Trophoblast cell (in vitro differentiated cells and primary cell): ENCODE results near the gene OBSL1.
A peak's percentile ranks its signal among the peaks of the same experiment; 100 is the strongest.

Experiments
- DNase-seq, 2 donors: peaks; one replicate each; pipeline ENCODE4 v3.0.0-alpha.2; 2016
- H2AFZ ChIP-seq: 2 replicates; pipeline ENCODE4 v1.6.1; 2013; ENCODE audit warnings: low read length, moderate library complexity, mild to moderate bottlenecking; ENCODE audit not compliant: insufficient read depth, poor library complexity
- H2AK5ac ChIP-seq: 2 replicates; pipeline ENCODE4 v1.6.1; 2013; ENCODE audit warnings: mild to moderate bottlenecking, low read length
- H2BK120ac ChIP-seq: 2 replicates; pipeline ENCODE4 v1.6.1; 2013; ENCODE audit warnings: low read length, mild to moderate bottlenecking, moderate library complexity; ENCODE audit not compliant: insufficient read depth, poor library complexity
- H2BK12ac ChIP-seq: 2 replicates; pipeline ENCODE4 v1.6.1; 2013; ENCODE audit warnings: mild to moderate bottlenecking, low read length, moderate library complexity
- H2BK5ac ChIP-seq: 2 replicates; pipeline ENCODE4 v1.6.1; 2013; ENCODE audit warnings: low read length, low read depth, moderate library complexity, mild to moderate bottlenecking; ENCODE audit not compliant: poor library complexity
- H3K14ac ChIP-seq: 2 replicates; pipeline ENCODE4 v1.6.1; 2013; ENCODE audit warnings: mild to moderate bottlenecking, low read length
- H3K18ac ChIP-seq: 2 replicates; pipeline ENCODE4 v1.6.1; 2013; ENCODE audit warnings: mild to moderate bottlenecking, low read length
- H3K23ac ChIP-seq: 2 replicates; pipeline ENCODE4 v1.6.1; 2013; ENCODE audit warnings: low read length
- H3K27ac ChIP-seq: 2 replicates; pipeline ENCODE4 v1.5.1; 2013; ENCODE audit warnings: low read depth, mild to moderate bottlenecking, inconsistent platforms, low read length, moderate library complexity
- H3K27me3 ChIP-seq: 2 replicates; pipeline ENCODE4 v1.6.1; 2013; ENCODE audit warnings: inconsistent platforms, mild to moderate bottlenecking, low read length, moderate library complexity; ENCODE audit not compliant: insufficient read depth
- H3K36me3 ChIP-seq, 2 experiments: 1 replicate in 1 of 2; 2 replicates in 1 of 2; pipeline ENCODE4 v1.6.1; 2013; ENCODE audit warnings: low read length in 2 of 2, mild to moderate bottlenecking in 2 of 2, moderate library complexity in 1 of 2; ENCODE audit not compliant: insufficient read depth in 2 of 2, control insufficient read depth in 1 of 2
- H3K4ac ChIP-seq: 2 replicates; pipeline ENCODE4 v1.6.1; 2013; ENCODE audit warnings: low read depth, mild to moderate bottlenecking, low read length, moderate library complexity
- H3K4me1 ChIP-seq, 2 experiments: 1 replicate in 1 of 2; 2 replicates in 1 of 2; pipeline ENCODE4 v1.6.1; 2013; ENCODE audit warnings: low read length in 2 of 2, mild to moderate bottlenecking in 2 of 2, moderate library complexity in 1 of 2; ENCODE audit not compliant: insufficient read depth in 2 of 2, control insufficient read depth in 1 of 2
- H3K4me2 ChIP-seq: 2 replicates; pipeline ENCODE4 v1.6.1; 2013; ENCODE audit warnings: inconsistent platforms, mild to moderate bottlenecking, low read length, moderate library complexity
- H3K4me3 ChIP-seq: 2 replicates; pipeline ENCODE4 v1.5.1; 2013; ENCODE audit warnings: mild to moderate bottlenecking, low read depth, low read length, inconsistent platforms
- H3K79me1 ChIP-seq: one replicate; pipeline ENCODE4 v1.6.1; 2013; ENCODE audit warnings: low read length
- H3K79me2 ChIP-seq: 2 replicates; pipeline ENCODE4 v1.6.1; 2013; ENCODE audit warnings: low read length, mild to moderate bottlenecking; ENCODE audit not compliant: control insufficient read depth, insufficient read depth, poor library complexity
- H3K9ac ChIP-seq: 2 replicates; pipeline ENCODE4 v1.6.1; 2013; ENCODE audit warnings: mild to moderate bottlenecking, low read length
- H3K9me3 ChIP-seq: 2 replicates; pipeline ENCODE4 v1.6.1; 2013; ENCODE audit warnings: low read depth, mild to moderate bottlenecking, control low read depth, inconsistent platforms, low read length; ENCODE audit not compliant: insufficient read depth
- H4K12ac ChIP-seq: 2 replicates; pipeline ENCODE4 v1.6.1; 2013; ENCODE audit warnings: low read depth, mild to moderate bottlenecking, low read length, moderate library complexity
- H4K8ac ChIP-seq: 2 replicates; pipeline ENCODE4 v1.6.1; 2013; ENCODE audit warnings: low read depth, mild to moderate bottlenecking, low read length, moderate library complexity
- H4K91ac ChIP-seq: one replicate; pipeline ENCODE4 v1.6.1; 2013; ENCODE audit warnings: low read depth, mild to moderate bottlenecking, low read length, moderate library complexity
- WGBS: extraction: QIAGEN DNeasy Blood & Tissue Kit; methylation state at CpG from one replicate; pipeline ENCODE4 v1.1.7; 2013; ENCODE audit warnings: missing lambda C conversion rate; ENCODE audit not compliant: insufficient read length, insufficient coverage; ENCODE audit errors: extremely low coverage; 5-methylcytosine and 5-hydroxymethylcytosine counted together

The OBSL1 gene

GRCh38 chr2:219531639-219532377 is 39.5 kb downstream of the OBSL1 start:
- Histone ChIP-seq H3K23ac (no peak overlapping the region), H2BK12ac (no peak overlapping the region)
- WGBS = no CpG with 5 or more reads among the region's 20 CpGs

DNA sequence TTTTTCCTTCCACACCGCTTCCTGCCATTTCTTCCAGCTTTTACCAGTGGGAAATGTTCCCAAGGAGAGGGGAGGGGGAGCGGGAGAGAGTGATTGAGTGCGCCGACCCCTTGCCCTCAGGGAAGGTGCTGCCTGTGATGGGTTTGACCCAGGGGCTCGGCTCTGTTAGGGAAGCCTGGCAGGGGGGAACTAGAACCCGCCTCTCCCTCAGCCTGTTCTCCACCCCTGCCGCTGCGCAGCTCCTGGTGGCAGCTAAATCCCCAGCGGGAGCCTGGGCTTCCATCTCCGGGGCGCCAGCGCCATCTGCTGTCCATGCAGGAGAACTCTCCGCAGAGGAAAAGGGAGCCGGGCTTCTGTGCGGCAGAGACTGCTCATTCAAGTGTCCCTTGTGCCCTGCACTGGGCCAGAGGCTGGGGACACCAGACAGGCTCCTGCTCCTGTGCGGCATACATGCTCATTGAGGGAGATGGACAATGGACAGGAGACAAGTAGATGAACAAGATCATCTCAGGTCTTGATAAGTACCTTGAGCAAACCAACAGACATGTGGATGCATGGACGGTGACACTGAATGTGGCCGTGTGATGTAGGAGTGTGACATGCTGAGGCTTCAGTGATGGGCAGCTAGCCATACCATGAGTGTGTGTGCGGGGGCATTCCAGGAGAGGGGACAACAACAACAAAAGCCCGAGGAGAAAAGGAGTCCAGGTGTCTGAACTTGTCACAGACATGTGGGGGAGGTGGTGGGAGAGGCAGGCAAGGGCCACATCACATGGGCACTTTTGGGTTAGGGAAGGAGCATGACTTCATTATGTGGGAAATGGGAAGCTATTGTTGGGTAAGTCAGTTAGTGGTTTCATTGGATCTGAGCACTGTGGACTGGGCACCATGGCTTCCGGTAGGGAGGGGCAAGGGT is 41.0 kb downstream of the OBSL1 start:
- no peak overlapping the region for H4K8ac ChIP-seq
- H3K27ac ChIP-seq = no peak overlapping the region
- peaks cover 3% of the 10 kb centered on the region for H3K9me3 ChIP-seq
- peak overlapping the region; percentile 45 for H3K4me2 ChIP-seq
- no peak overlapping the region for H2BK5ac ChIP-seq
- DNase-seq = peak; percentile 80 to 92
- no peak overlapping the region for H2AFZ ChIP-seq
- no peak overlapping the region for H3K4me3 ChIP-seq
- no peak overlapping the region for H2BK12ac ChIP-seq
- H3K79me2 ChIP-seq = no peaks in the 10 kb centered on the region
- H3K36me3 ChIP-seq = no peaks in the 10 kb centered on the region
- H4K91ac ChIP-seq = no peak overlapping the region
- no peak overlapping the region for H2AK5ac ChIP-seq
- no peak overlapping the region for H3K9ac ChIP-seq
- peaks cover 9% of the 10 kb centered on the region for H3K27me3 ChIP-seq
- no CpG with 5 or more reads among the region's 21 CpGs for WGBS
- H3K4ac ChIP-seq = no peak overlapping the region
- no peaks in the 10 kb centered on the region for H3K79me1 ChIP-seq
- H4K12ac ChIP-seq = no peak overlapping the region
- H3K18ac ChIP-seq = no peak overlapping the region
- H3K23ac ChIP-seq = no peak overlapping the region
- no peak overlapping the region for H2BK120ac ChIP-seq
- no peak overlapping the region for H3K14ac ChIP-seq
- no peaks in the 10 kb centered on the region for H3K4me1 ChIP-seq

More at GRCh38 chr2:219531639-219532377, 39.5 kb downstream of the OBSL1 start:
- H3K36me3 ChIP-seq = no peaks in the 10 kb centered on the region
- H4K8ac ChIP-seq = no peak overlapping the region
- no peak overlapping the region for H4K12ac ChIP-seq
- peak in 1 of 2 donors; percentile 29 for DNase-seq
- no peaks in the 10 kb centered on the region for H3K79me1 ChIP-seq
- H3K14ac ChIP-seq = no peak overlapping the region
- no peak overlapping the region for H2BK120ac ChIP-seq
- no peak overlapping the region for H3K4ac ChIP-seq
- no peak overlapping the region for H4K91ac ChIP-seq
- no peak overlapping the region for H3K4me3 ChIP-seq
- no peak overlapping the region for H3K4me2 ChIP-seq
- peaks cover 9% of the 10 kb centered on the region for H3K27me3 ChIP-seq
- H2BK5ac ChIP-seq = no peak overlapping the region
- H2AK5ac ChIP-seq = no peak overlapping the region
- peaks cover 3% of the 10 kb centered on the region for H3K9me3 ChIP-seq
- H3K18ac ChIP-seq = no peak overlapping the region
- H2AFZ ChIP-seq = no peak overlapping the region
- no peak overlapping the region for H3K9ac ChIP-seq
- no peaks in the 10 kb centered on the region for H3K4me1 ChIP-seq
- H3K79me2 ChIP-seq = no peaks in the 10 kb centered on the region
- H3K27ac ChIP-seq = no peak overlapping the region

DNA sequence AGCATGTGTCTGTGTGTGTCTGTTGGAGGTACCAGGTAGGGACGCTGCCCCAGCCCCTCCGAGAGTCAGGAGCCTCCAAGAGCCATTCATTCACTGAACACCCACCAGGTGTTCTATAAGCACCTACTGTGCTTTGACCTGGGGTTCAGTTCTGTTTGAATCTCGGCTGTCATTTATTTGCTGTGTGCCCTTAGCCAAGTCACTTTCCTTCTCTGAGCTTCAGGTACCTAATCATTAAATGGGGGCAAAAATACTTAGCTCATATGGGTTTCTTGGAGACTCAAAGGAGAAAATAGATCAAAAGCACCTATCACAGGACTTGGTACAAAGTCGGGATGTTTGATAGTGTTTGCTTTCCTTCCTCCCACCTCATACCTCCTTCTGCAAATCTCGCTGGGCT is 43.9 kb downstream of the OBSL1 start:
- no CpG with 5 or more reads among the region's 5 CpGs for WGBS

DNA sequence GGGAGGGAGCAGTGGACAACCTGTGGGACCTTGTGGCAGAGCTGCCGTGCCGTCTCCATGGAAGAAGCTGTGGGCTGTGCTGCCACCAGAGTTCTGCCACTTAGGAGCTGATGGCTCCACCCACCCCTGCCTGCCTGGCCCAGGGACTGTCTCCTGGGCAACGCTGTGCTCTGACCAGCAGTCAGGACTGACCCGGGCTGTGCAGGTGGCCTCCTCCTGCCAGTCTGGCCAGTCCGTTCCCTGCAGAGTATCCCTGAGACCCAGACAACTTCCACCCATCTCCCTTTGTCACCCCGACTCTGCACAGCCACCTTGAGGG is 44.3 kb downstream of the OBSL1 start:
- no peak overlapping the region for H3K4ac ChIP-seq
- H4K12ac ChIP-seq = no peak overlapping the region
- H3K4me2 ChIP-seq = no peak overlapping the region
- H3K4me3 ChIP-seq = no peak overlapping the region
- no peak overlapping the region for H4K8ac ChIP-seq
- peaks cover 5% of the 10 kb centered on the region for H3K9me3 ChIP-seq
- no peak overlapping the region for H2AFZ ChIP-seq
- DNase-seq = peak in 1 of 2 donors; percentile 20
- H3K79me1 ChIP-seq = no peaks in the 10 kb centered on the region
- no peaks in the 10 kb centered on the region for H3K36me3 ChIP-seq
- H3K27ac ChIP-seq = no peak overlapping the region
- H2BK12ac ChIP-seq = no peak overlapping the region
- no peak overlapping the region for H2BK5ac ChIP-seq
- H3K79me2 ChIP-seq = no peaks in the 10 kb centered on the region
- no peak overlapping the region for H3K18ac ChIP-seq
- no peak overlapping the region for H4K91ac ChIP-seq
- no peak overlapping the region for H3K14ac ChIP-seq
- H2AK5ac ChIP-seq = no peak overlapping the region
- H3K4me1 ChIP-seq = no peaks in the 10 kb centered on the region
- H3K9ac ChIP-seq = no peak overlapping the region
- H3K23ac ChIP-seq = no peak overlapping the region
- peaks cover 26% of the 10 kb centered on the region for H3K27me3 ChIP-seq
- no peak overlapping the region for H2BK120ac ChIP-seq
- WGBS = no CpG with 5 or more reads among the region's 6 CpGs

More for the DNA sequence above, 43.9 kb downstream of the OBSL1 start:
- no peak overlapping the region for H3K9ac ChIP-seq
- H2BK120ac ChIP-seq = no peak overlapping the region
- H4K12ac ChIP-seq = no peak overlapping the region
- no peak for DNase-seq
- peaks cover 23% of the 10 kb centered on the region for H3K27me3 ChIP-seq
- no peak overlapping the region for H3K23ac ChIP-seq
- H3K36me3 ChIP-seq = no peaks in the 10 kb centered on the region
- no peak overlapping the region for H3K27ac ChIP-seq
- H3K4ac ChIP-seq = no peak overlapping the region
- no peak overlapping the region for H3K4me3 ChIP-seq
- no peak overlapping the region for H2BK12ac ChIP-seq
- no peak overlapping the region for H3K14ac ChIP-seq
- H2AFZ ChIP-seq = no peak overlapping the region
- H2AK5ac ChIP-seq = no peak overlapping the region
- H4K8ac ChIP-seq = no peak overlapping the region
- no peaks in the 10 kb centered on the region for H3K79me1 ChIP-seq
- H3K4me1 ChIP-seq = no peaks in the 10 kb centered on the region
- H3K9me3 ChIP-seq = peaks cover 5% of the 10 kb centered on the region
- H2BK5ac ChIP-seq = no peak overlapping the region
- H3K79me2 ChIP-seq = no peaks in the 10 kb centered on the region
- no peak overlapping the region for H3K4me2 ChIP-seq
- H3K18ac ChIP-seq = no peak overlapping the region
- H4K91ac ChIP-seq = no peak overlapping the region
